Caco-2 (cell line): ENCODE measurements around the gene NRDC. TPM values are rescaled to one million over a fixed set of nuclear protein-coding genes. Genes with fewer than 3 reads are reported as not detected.

ENCODE experiments used
- BruUV-seq: library from RNA; stranded (reverse); fragments of 400-500 nt; replicated peaks from 2 replicates; lab custom pipeline; 2021; lab: Mats Ljungman, UMichigan
- CTCF ChIA-PET: fragments of 300-600 bp; sonication (Branson Sonifier 250); formaldehyde crosslinking; loops from one replicate; lab custom pipeline; 2022; ENCODE audit warnings: antibody characterized with exemption; lab: Charles Lee
- POLR2A ChIA-PET: fragments of 300-600 bp; sonication (Branson Sonifier 250); formaldehyde crosslinking; loops from one replicate; lab custom pipeline; 2022; ENCODE audit warnings: antibody characterized with exemption; lab: Charles Lee
- DNase-seq, 2 experiments: peaks; one replicate each; pipeline versions ENCODE4 v3.0.0 to v3.0.0-alpha.2; 2020 to 2022
- H3K27me3 ChIP-seq: replicated peaks from 2 replicates; pipeline ENCODE4 v1.6.0; 2011; ENCODE audit warnings: low read length; ENCODE audit not compliant: control insufficient read depth, insufficient read depth
- H3K36me3 ChIP-seq: 2 replicates; pipeline ENCODE4 v1.5.1; 2011; ENCODE audit warnings: low read length; ENCODE audit not compliant: control insufficient read depth, insufficient read depth
- H3K4me1 ChIP-seq: fragments of 250-450 bp; sonication (Bioruptor Pico); 2 replicates; pipeline ENCODE4 v1.5.1; 2020; ENCODE audit warnings: mild to moderate bottlenecking
- H3K4me3 ChIP-seq: 2 replicates; pipeline ENCODE4 v1.5.1; 2011; ENCODE audit warnings: low read depth, mild to moderate bottlenecking, control low read depth, low read length
- H3K9me3 ChIP-seq: fragments of 250-450 bp; sonication (Bioruptor Pico); 2 replicates; pipeline ENCODE4 v1.5.1; 2020; ENCODE audit warnings: mild to moderate bottlenecking, moderate library complexity
- H3K27ac Mint-ChIP-seq: one replicate; pipeline ENCODE4 v1.8.0; 2022; ENCODE audit warnings: mixed read lengths; ENCODE audit not compliant: unreplicated experiment
- H3K27me3 Mint-ChIP-seq: one replicate; pipeline ENCODE4 v1.8.0; 2022; ENCODE audit warnings: mixed read lengths; ENCODE audit not compliant: insufficient read depth, unreplicated experiment
- H3K36me3 Mint-ChIP-seq: one replicate; pipeline ENCODE4 v1.8.0; 2022; ENCODE audit warnings: mild to moderate bottlenecking, mixed read lengths; ENCODE audit not compliant: insufficient read depth, unreplicated experiment
- H3K4me1 Mint-ChIP-seq: one replicate; pipeline ENCODE4 v1.8.0; 2022; ENCODE audit warnings: low read depth, mixed read lengths; ENCODE audit not compliant: unreplicated experiment
- H3K4me3 Mint-ChIP-seq: one replicate; pipeline ENCODE4 v1.8.0; 2022; ENCODE audit warnings: mild to moderate bottlenecking, moderate library complexity, mixed read lengths; ENCODE audit not compliant: unreplicated experiment
- H3K9me3 Mint-ChIP-seq: one replicate; pipeline ENCODE4 v1.8.0; 2022; ENCODE audit warnings: mixed read lengths; ENCODE audit not compliant: unreplicated experiment
- CTCF ChIP-seq, 2 experiments: fragments of 200-600 bp in 1 of 2; IDR thresholded peaks; 1 replicate in 1 of 2; 2 replicates in 1 of 2; pipeline versions ENCODE4 v1.5.1 to v1.8.0; 2011 to 2022; ENCODE audit warnings: antibody characterized with exemption in 1 of 2, control low read depth in 1 of 2, inconsistent platforms in 1 of 2, low read depth in 1 of 2, low read length in 1 of 2, mild to moderate bottlenecking in 1 of 2, moderate library complexity in 1 of 2; ENCODE audit not compliant: insufficient read depth in 1 of 2, severe bottlenecking in 1 of 2, unreplicated experiment in 1 of 2
- intact Hi-C: fragments of 100-400 bp; cut with micrococcal nuclease; formaldehyde crosslinking; loops from one replicate; pipeline ENCODE4 v1.10.0; 2022; ENCODE audit not compliant: unreplicated experiment
- total RNA-seq: library from RNA; stranded (reverse); gene quantifications from 2 replicates; pipeline ENCODE4 v1.2.3, GENCODE V29; 2022

The NRDC gene
- total RNA-seq, 1 experiment from 2014 or later, result 109 TPM

GRCh38 chr1:51753969-51754368 is 124.6 kb downstream of the NRDC start:
- Mint-ChIP-seq H3K4me1 (no peaks in the 10 kb centered on the region), H3K36me3 (peaks cover 22% of the 10 kb centered on the region), H3K9me3 (no peaks in the 10 kb centered on the region), H3K27me3 (no peaks in the 10 kb centered on the region), H3K4me3 (no peak overlapping the region), H3K27ac (no peak overlapping the region)
- BruUV-seq, result no TSS peak
- Histone ChIP-seq H3K27me3 (no peaks in the 10 kb centered on the region), H3K4me1 (no peaks in the 10 kb centered on the region), H3K9me3 (no peaks in the 10 kb centered on the region; the same call in 1 of the 2 replicates), H3K36me3 (no peaks in the 10 kb centered on the region; the same call in none of the 2 replicates), H3K4me3 (no peak overlapping the region)
- no peak for DNase-seq
- POLR2A ChIA-PET, result no interaction called here
- no peak for TF ChIP-seq CTCF (IDR thresholded peaks at IDR 0.05; ENCODE audit: insufficient read depth in 1 of 2, low read depth in 1 of 2, low read length in 1 of 2, severe bottlenecking in 1 of 2, unreplicated experiment in 1 of 2)
- intact Hi-C loops, result no loop called here
- CTCF ChIA-PET, result no interaction called here

- H3K4me1 Mint-ChIP-seq, result no peaks in the 10 kb centered on the region
- Histone ChIP-seq H3K36me3 (no peaks in the 10 kb centered on the region; the same call in none of the 2 replicates), H3K4me1 (no peaks in the 10 kb centered on the region), H3K27me3 (no peaks in the 10 kb centered on the region), H3K4me3 (no peak overlapping the region), H3K9me3 (no peaks in the 10 kb centered on the region; the same call in 1 of the 2 replicates)
- ChIA-PET POLR2A (no interaction called here), CTCF (no interaction called here)
- H3K9me3 Mint-ChIP-seq, result no peaks in the 10 kb centered on the region
- peaks cover 28% of the 10 kb centered on the region for H3K36me3 Mint-ChIP-seq
- no peak for DNase-seq
- intact Hi-C loops, result no loop called here
- no peak overlapping the region for H3K27ac Mint-ChIP-seq
- TF ChIP-seq CTCF (IDR thresholded peaks at IDR 0.05; ENCODE audit: insufficient read depth in 1 of 2, low read depth in 1 of 2, low read length in 1 of 2, severe bottlenecking in 1 of 2, unreplicated experiment in 1 of 2), result no peak
- H3K27me3 Mint-ChIP-seq, result no peaks in the 10 kb centered on the region
- no TSS peak for BruUV-seq
- H3K4me3 Mint-ChIP-seq, result no peak overlapping the region
These were observed 126.2 kb downstream of the NRDC start for GRCh38 chr1:51752073-51752948.

- no peaks in the 10 kb centered on the region for H3K4me1 ChIP-seq
- H3K4me3 Mint-ChIP-seq, result no peak overlapping the region
- ChIA-PET POLR2A (no interaction called here), CTCF (no interaction called here)
- H3K36me3 ChIP-seq, result no peaks in the 10 kb centered on the region; the same call in none of the 2 replicates
- no peak for TF ChIP-seq CTCF (IDR thresholded peaks at IDR 0.05; ENCODE audit: insufficient read depth in 1 of 2, low read depth in 1 of 2, low read length in 1 of 2, severe bottlenecking in 1 of 2, unreplicated experiment in 1 of 2)
- no peaks in the 10 kb centered on the region for H3K9me3 Mint-ChIP-seq
- H3K27me3 ChIP-seq, result no peaks in the 10 kb centered on the region
- no peaks in the 10 kb centered on the region for H3K4me1 Mint-ChIP-seq
- BruUV-seq, result no TSS peak
- DNase-seq, result no peak
- no peak overlapping the region for H3K4me3 ChIP-seq
- intact Hi-C loops, result no loop called here
- no peak overlapping the region for H3K27ac Mint-ChIP-seq
- H3K27me3 Mint-ChIP-seq, result no peaks in the 10 kb centered on the region
- no peaks in the 10 kb centered on the region for H3K9me3 ChIP-seq
- peaks cover 21% of the 10 kb centered on the region for H3K36me3 Mint-ChIP-seq
These were observed 127.8 kb downstream of the NRDC start for GRCh38 chr1:51750729-51751128.
